Hematopoietic multipotent progenitor cell treated with erythropoietin and hydrocortisone succinate and interleukin-3 and kit ligand, for 8 days (in vitro differentiated cells): Measurements from ENCODE around the gene LAMB4.

Experiments used
- DNase-seq: peaks from one replicate; pipeline ENCODE4 v3.0.0-alpha.2; 2015

Gene LAMB4

DNA sequence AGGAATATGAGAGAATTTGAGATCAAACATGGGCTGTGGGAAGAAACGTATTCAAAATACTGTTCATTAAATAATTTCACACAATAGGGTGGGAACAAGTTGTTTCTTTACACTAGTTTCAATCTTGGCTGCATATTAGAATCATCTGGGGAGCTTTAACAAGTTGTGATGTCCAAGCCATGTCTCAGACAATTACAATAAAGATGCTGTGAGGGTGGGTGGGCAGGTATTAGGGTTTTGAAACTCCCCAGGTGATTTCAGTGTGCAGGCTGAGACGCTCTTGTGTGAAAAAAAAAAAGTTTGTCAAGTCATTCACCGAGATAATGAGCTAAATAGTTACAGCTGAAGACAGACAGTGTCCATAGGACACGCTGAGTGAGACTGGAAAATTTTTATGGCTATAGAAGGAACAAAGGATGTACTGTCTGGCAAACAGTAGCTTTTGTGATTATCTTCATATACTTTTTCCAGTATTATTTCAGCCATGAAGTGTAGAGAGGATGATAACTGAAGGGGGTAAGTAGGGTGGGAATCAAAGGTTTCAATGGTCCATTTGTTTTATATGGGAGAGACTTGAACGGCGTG lies 12.6 kb upstream of the LAMB4 start:
- DNase-seq: no peak

GRCh38 chr7:108142180-108142579 lies 12.0 kb upstream of the LAMB4 start:
- DNase-seq: no peak

GRCh38 chr7:108140671-108141070 lies 10.5 kb upstream of the LAMB4 start:
- DNase-seq: no peak

GRCh38 chr7:108138911-108139310 lies 8.8 kb upstream of the LAMB4 start:
- DNase-seq: no peak

DNA sequence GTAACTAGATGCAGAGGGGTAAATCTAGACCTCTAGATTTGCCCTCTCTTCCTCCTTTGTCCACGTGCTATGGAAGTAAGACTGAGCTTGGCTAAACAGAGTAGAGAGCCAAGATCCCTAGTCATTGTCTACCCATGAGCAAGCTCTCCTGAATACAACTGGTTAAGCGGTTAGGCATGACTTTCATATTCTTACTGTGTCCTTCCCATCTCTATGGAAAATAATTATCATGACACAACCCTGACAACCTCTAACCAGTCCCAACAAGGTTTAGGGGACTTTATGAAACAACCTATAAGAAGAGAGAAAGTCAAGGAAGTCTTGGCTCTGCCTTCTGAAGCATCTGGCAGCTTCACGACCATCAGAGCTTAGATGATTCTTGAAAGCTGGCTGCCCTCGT lies 7.8 kb upstream of the LAMB4 start:
- no peak for DNase-seq

DNA sequence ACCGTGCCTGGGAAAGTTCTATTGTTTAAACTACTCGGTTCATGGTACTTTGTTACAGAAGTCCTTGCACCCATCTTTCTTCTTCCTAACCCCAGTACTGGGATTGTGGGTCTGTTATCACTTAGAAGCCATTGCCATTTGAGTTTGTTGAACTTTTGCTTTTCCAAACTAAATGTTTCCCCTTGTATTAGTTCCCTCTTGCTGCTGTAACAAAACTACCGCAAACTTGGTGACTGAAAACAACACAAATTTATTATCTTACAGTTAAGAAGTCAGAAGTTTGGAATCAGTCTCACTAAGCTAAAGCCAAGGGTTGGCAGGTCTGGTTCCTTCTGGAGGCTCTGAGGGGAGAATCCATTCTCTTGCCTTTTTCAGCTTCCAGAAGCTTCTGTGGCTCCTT lies 6.9 kb upstream of the LAMB4 start:
- no peak for DNase-seq

DNA sequence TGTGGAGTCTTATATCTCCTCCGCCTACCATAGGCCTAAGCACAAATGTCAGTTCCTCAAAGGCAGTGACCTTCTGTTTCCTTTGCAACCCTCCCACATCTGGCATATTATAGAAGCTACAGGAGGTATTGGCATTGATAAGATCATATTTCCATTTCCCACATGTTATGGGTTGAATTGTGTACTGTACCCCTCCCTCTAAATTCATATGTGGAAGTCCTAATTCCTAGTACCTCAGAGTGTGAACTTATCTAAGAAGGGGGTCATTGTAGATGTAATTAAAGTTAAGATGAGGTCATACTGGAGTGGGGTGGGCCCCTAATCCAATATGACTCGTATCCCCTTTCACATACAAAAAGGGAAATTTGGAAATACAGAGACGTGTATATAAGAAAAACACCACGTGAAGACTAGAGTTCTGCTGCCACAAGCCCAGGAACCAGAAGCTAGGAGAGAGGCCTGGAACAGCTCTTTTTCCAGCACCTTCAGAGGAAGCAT lies 6.1 kb upstream of the LAMB4 start:
- DNase-seq: no peak

GRCh38 chr7:108135446-108136190 lies 5.5 kb upstream of the LAMB4 start:
- DNase-seq: peak; percentile 4

DNA sequence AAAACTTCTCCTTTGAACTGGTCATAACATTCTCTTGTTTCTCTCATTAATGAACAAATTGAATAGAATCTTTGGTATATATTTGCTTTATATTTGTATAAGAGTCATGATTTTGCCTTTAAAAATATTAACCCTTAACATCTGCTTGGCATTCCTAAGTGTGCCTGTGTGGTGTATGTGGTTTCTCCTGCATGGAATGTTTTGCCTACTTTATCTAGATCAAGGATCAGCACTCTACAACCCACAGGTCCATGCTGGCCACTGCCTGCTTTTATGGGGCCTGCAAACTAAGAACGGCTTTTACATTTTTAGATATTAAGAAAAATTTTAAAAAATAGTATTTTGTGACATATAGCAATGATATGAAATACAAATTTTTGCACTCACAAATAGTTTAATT lies 4.3 kb upstream of the LAMB4 start:
- DNase-seq: no peak

DNA sequence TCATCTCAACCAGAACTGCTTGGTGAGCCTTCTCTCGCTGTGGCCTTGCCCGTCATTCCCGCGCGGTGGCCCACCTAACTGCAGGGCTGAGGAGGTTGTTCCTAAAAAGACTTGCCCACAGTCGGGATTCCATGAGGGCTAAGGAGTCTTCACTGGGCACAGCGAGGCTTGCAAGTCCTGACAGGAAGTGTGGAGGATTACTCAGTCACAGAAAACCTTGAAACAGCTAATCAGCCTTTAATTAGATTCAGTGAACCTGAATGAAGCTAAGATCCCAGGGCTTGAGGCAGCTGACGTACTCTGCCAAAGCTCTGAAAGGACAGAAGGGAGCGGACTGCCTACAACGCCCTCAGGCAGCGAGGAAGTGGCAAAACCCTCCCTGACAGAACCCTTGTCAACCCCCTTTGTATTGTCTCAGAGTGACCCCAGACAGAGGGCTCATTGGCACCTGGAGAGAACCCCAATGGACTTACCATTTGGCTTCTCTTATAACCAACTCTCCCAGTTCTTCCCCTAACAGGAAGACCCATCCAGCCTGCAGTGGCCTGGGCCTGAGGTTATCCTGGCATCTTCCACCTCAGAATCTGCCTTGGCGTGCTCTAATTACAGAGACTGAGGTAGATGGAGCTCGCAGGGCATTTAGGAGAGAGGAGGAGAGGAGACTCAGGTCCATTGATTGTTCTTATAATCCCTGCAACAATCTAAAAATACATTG lies 2.5 kb upstream of the LAMB4 start:
- no peak for DNase-seq

GRCh38 chr7:108129018-108129965 lies 869 bp downstream of the LAMB4 start:
- no peak for DNase-seq

DNA sequence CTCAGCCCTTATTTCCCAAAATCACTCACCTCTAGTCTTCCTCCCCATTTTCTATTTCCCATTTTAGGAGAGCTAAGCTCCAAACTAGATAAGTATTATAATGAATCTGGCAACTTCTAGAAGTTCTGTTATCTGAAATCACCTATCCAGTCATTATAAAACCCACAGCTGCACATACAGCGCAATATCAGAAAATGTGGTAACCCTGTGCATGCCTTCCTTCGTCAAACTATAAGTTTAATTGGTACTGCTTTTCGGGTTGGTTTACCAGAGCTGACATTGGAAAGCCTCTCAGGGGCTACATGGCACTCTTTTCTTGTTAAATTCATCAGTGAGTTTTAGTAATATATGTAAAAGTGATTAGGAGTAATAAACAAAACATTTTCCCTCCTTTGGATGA lies 1.6 kb downstream of the LAMB4 start:
- DNase-seq: no peak

GRCh38 chr7:108127461-108127860 lies 2.7 kb downstream of the LAMB4 start:
- no peak for DNase-seq

DNA sequence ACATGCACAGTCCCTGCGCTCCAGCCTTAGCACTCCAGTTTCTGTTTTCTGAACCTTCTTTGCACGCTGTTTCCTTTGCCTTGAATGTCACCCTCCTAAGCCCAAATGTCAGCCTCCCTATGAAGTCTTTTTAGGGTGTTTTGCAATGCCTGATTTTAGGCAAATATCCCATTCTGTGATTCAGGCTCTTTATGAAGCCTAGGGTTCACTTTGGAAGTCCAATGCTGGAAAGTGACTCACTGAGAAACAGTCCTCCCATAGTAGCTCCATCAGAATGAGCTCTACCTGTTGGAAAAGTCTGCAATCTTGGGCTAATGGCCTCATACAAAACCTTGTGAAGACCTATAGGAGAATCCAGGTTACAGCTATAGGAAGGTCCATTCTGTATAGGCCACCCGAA lies 5.3 kb downstream of the LAMB4 start:
- no peak for DNase-seq

GRCh38 chr7:108122181-108122580 lies 8.0 kb downstream of the LAMB4 start:
- no peak for DNase-seq

- DNase-seq: no peak
Observed at GRCh38 chr7:108120933-108121332, 9.2 kb downstream of the LAMB4 start.

DNA sequence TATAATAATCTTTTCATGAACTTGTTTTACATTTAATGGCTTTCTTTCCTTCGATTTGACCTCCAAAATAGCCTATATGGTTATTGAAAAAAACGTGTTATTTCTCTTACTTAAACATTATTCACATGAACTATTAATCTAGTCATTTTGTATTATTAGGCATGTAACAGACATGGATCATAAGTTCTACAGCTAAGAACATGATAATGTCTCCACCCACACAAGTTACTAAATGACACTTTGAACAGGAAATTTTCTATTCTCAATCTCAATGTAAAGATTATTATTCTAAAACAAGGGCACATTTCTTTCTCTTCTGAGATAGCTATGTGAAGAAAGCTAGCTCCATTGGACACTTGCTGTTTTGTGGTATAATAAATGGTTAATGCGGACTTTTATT lies 10.0 kb downstream of the LAMB4 start:
- DNase-seq: no peak

DNA sequence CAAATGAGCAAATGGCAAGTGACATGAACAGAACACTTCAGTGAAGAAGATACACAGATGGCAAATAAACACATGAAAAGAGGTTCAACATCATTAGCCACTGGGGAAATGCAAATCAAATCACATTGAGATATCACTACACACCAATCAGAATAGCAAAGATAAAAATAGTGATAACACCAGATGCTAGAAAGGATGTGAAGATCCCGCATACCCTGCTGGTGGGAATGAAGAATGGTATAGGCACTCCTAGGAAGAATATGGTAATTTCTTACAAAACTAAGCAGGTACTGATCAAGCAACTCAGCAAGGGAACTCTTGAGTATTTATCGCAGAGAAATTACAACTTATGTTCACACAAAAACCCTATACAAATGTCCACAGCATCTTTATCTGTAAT lies 11.2 kb downstream of the LAMB4 start:
- no peak for DNase-seq

DNA sequence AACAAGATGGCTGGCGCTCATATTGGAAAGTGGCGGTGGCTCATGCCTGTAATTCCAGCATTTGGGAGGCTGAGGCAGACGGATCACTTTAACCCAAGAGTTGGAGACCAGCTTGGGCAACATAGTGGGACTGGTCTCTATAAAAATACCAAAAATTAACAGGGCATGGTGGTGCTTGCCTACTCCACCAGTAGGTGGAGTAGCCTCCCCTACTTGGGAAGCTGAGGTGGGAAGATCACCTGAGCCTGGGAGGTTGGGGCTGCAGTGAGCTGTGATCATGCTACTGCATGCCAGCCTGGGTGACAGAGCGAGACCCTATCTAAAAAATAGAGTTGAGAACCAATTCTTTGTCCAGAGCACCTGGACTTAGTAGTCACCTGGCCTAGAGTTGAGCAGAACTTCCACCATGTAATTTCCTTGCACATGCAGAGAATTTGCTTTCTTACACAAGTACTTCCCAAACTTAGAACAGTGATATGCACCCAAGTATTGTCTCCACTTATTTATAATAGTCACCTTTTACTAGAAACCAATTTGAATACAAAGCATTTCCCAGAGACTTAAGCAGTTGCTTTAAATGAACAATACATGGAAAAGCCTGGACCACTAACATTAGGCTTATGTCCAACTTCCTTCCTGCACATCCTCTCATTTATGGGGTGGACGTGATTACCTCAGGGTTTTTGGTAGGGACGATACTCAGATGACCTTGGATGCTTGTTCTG lies 15.9 kb downstream of the LAMB4 start:
- no peak for DNase-seq

DNA sequence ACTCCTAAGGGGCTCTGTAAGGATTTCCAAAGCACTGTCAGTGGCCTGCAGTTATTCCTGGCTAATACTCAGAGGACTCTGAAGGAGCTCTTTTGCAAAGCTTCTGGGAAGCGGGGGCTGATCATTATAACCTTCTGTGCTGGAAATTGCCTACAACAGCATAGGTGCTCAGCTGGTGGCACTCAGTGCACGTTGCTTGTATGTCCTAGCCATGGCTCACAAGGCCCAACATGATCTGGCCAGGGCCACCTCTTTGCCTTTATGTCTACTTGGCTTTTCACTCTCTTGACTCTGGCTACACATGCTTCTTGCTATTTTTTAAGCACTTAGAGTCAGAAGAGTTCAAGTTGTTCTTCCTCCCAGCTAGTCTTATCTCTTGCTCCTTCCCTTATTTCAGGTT lies 17.5 kb downstream of the LAMB4 start:
- no peak for DNase-seq

- DNase-seq: peak; percentile 31
Observed at GRCh38 chr7:108109221-108109908, 20.8 kb downstream of the LAMB4 start.

DNA sequence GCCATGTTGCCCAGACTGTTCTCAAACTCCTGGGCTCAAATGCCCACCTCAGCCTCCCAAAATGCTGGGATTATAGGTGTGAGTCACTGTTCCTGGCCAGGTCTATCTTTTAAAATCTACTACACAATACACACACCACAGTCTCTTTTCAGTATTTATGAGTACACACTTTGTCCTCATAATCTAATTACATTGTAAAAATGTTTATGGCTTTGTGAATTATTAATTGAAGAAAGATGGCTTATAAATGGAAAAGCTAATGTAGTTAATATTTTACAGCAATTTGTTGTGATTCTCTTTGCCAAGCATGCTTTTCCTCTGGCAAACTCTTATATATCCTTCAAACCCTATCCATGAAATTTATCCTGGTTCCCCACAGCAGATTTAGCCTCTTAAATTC lies 22.0 kb downstream of the LAMB4 start:
- no peak for DNase-seq
